Activated CD4-positive, alpha-beta T cell treated with anti-CD3 and anti-CD28 coated beads for 24 hours (primary cell): Measurements from ENCODE around the gene MPZL1.

ENCODE experiments used
- DNase-seq, 2 donors: peaks; one replicate each; pipeline ENCODE4 v3.0.0-alpha.2; 2020; ENCODE audit warnings: low read depth in 2 of 2

Gene MPZL1

DNA sequence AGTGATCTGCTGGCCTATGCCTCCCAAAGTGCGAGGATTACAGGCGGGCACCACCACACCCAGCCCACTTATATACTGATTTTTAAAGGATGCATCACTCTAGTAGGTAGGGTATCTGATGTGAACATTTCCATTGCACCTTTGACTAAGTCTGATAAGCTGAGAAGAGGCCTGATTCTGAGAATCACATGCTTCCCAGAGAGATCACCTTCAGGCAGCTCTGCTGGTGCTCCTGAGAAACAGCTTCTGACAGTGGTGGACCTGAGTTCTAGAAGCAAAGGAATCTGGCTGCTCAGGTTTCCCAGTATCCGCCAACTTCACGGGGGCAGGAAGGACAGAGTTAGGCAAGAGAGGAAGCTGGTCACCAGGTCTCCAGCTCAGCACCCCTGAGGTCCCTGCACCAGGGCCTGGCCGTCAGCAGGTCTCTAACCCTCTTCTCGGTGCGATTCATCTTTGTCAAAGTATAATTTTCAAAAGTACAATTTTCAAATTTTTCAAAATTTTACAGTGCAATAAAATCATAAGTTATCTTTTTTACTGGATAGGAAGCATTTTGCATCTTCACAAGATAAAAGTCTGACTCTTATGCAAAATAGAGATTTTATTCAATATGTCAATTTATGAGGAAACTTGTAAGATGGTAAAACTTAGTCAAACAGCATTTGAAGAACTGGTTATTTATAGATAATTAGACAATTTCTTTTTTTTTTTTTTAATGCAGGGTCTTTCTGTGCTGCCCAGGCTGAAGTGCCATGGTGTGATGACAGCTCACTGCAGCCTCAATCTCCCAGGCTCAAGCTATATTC is 25.8 kb upstream of the MPZL1 start:
- no peak for DNase-seq

DNA sequence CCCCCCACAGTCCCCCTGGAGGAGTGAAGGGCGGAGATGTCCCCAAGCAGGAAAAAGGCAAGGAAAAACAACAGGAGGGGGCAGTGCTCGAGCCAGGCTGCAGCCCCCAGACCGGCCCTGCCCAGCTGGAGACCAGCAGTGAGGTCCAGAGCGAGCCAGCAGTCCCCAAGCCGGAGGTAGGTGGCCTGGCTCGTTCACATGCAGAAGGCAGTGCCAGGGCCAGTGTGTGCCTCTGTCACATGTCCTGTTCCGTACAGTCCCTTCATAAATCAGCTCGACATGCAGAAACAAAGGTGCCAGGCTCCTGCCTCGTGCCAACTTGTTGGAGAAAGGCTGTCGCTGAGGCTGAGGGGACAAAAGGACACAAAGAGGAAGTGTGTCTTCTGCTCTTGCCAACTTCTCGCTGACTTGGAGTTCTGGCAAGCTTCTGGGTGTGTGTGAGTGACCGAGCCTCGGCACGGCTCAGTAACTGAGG is 24.1 kb upstream of the MPZL1 start:
- no peak for DNase-seq

DNA sequence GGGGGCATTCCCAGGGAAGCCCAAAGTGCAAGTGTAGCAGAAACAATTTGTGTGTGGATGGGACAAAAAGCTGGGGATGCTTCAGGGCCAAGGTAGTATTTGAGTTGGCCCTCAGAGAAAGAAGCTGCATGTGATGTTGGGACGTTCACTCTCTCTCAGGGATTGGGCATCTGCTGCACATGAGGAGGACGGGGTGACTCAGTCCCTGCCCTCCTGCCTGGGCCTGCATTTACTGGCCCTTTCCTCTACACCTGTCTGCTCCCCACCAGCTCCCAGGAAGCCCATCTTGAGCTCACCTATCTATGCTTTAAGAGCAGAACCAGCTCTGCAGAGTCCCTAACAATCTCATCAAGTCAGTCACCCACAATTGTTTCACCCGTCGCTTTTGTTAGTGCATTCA is 23.5 kb upstream of the MPZL1 start:
- no peak for DNase-seq

DNA sequence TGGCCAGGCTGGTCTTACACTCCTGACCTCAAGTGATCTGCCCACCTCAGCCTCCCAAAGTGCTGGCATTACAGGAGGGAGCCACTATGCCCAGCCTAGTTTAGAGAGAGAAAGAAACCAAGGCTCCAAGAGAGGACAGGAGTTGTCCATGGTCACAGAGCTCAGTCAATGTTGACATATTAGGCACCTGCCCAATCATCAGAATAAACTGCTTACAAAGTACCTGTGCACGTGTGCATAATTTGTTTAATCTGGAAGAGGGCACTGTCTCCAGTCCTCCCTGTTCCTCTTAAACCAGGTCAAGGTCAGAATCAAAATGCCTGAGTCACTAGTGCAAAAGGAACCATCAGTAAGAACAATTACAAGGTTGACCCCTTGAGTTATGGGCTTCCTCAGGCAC is 20.3 kb upstream of the MPZL1 start:
- no peak for DNase-seq

DNA sequence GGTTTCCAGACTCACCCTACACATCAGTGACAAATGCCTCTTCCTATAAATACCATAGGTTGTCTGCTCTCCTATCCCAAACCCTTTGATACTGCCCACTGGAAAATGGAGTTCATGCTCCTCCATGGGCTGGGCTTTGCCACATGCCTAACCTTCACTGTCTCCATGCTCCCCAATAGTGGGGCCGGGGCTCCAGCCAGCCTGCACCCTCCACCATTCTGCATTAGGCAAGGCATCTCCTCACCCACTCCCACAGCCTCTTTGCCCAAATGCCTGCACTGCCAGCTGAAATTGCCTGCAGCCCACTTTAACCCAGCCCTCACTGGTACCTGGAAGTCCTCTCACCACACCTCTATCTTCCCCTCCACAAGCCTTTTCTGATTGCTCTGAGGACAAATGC is 18.2 kb upstream of the MPZL1 start:
- no peak for DNase-seq

DNA sequence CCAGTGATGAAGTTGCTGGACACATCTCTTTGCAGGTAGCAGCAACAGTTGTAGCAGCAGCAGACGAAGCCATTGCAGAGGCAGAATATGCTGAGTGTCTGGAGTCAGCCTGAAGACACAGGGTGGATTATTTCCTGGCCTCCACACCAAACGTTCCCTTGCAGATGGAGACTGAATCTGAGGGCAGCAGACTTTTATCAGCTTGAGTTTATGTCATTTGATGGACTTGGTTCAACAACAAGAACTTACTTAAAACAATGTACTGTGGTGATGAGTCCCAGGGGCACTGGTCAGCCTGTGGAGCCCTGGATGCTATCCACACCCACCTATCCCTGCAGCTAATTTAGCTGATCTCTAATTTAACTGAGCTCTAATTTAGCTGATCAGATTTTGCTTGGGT is 17.1 kb upstream of the MPZL1 start:
- DNase-seq = no peak

DNA sequence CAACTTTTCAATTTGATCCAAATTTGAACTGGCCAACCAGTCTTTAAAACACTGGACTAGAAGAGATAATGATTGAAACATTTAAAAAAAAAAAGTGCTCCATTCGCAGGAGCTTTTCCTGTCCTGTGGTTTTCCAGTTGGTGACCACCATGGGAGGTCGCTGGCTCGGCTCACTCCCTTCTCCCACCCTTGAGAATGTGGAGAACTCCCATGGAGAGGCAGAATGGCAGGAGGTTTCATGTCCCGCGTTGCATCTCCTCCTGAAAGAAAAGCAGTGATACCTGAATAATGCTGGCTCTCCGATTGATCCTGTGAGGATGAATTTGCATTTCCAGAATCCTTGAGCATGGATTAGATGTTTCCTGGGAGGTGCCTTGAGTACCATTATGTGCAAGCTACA is 16.5 kb upstream of the MPZL1 start:
- no peak for DNase-seq

DNA sequence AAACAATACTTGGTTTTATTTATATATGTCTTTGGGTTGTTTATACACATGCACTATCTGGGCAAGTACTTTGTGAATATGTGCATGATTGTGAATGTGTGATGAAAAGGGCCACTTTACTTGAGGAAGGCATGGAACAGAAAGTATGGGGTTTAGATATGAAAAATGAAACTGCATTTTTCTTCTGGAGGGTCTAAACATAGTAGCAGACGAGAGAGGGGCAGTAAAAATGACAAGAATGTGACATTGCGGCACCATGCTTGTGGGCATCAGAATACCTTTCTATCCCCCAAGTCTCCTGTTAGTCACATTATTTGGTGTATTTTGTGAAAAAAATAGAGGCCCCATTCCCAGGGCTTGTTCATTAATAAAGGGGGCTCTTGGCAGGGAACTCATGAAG is 15.4 kb upstream of the MPZL1 start:
- DNase-seq = no peak

DNA sequence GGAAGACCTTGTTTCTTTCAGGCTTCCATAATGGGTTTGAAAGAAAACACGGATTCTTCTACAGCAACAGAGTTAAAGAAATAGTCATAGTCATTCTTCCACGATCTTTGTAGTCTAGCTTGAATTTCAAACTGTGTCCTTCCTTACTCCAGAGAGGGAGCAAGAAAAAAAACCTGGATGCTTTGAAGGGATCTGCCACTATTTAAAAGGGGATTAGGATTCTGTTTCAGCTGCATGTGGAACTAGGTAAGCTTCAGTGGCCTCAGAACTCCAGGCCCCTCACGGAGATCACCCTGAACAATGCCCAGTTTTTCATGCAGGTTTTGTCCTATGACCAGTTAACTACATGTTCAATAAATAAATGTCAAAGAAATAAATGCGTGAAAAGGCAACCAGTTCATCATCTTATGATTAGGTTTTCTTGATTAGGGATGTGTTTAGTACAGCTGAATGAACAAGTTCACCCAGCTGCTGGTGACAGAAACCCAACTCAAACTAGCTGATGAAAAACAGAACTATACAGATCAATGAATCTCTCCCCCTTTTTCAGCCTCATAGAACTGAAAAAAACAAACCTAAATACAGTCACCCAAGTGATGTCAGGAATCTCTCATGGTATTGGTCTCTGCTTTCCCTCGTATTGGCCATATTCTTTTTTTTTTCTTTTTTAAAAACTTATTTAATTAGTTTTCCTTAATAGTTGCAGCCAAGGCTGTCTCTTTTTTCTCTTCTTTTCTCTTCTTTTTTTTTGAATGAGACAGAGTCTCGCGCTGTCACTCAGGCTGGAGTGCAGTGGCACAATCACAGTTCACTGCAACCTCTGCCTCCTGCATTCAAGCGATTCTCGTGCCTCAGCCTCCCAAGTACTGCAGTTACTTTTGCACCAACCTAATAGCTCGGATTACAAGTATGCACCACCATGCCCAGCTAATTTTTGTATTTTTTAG is 14.6 kb upstream of the MPZL1 start:
- DNase-seq = no peak

DNA sequence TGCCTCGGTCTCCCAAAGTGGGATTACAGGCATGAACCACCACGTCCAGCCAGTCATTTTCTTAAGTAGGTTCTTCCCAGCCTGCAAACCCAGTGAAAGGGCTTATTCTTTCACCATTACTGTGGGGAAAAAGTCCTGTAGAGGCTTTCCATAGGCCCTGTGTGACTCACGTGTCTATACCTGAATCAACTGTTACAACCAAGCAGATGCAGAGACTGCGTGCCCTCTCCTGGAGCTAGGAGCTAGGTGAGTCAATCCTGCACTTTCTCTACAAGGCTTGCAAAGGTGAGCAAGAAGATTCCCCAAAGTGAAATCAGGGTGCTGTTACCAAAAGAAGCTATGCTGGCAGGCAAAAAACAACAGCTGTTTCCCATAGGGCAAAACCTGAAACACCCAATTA is 13.8 kb upstream of the MPZL1 start:
- no peak for DNase-seq

DNA sequence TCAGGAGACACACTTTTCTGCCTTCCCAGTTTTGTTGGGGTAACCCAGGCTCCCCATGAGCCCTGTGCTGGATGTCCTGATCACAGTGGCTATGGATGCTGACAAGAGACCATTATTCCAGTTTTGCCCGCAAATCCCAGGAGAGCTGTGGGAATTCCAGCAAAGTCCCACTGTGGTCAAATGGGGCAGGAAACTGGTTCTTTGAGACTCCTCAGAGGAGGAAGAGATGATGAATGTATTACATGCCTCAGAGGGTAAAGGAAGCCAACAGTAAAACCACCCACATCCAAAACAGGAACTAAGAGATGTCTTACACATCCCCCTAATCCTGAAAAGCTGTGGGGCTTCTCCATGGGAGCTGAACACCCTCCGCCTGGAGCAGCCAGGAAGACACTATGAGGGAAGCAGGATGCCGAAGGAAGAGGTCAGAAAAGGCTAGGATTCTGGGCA is 12.8 kb upstream of the MPZL1 start:
- no peak for DNase-seq

DNA sequence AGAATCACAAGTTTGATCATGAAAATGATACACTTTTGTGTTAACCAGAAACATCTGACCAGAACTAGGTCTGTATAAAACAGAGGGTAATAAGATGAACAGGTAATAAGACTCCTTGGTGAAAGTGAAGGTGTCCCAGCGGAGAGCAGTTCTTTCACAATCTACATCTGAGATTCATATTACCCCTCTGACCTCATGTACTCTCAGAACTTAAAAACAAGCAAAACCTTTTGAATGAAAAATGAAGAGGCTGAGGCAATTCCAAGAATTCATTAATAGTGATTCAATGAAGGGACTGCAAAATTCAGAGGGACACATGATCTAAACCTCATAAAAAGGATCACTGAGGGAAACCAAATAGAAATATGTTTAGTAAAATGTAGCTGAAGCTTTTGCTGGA is 10.9 kb upstream of the MPZL1 start:
- DNase-seq = no peak

DNA sequence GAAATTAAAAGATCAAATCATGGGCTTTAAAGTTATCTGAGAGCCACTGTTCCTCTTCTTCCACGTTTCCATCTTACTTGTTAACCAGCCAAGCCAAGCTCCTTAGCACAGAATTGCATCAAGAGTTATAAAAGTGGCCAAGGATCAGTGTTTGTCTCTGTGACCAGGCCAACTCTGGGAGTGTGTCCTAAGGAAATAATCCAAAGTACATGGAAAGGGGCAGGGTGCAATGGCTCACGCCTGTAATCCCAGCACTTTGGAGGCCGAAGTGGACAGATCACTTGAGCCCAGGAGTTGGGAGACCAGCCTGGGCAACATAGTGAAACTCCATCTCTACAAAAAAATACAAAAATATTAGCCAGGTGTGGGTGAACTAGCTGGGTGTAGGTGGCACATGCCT is 10.0 kb upstream of the MPZL1 start:
- DNase-seq = no peak

DNA sequence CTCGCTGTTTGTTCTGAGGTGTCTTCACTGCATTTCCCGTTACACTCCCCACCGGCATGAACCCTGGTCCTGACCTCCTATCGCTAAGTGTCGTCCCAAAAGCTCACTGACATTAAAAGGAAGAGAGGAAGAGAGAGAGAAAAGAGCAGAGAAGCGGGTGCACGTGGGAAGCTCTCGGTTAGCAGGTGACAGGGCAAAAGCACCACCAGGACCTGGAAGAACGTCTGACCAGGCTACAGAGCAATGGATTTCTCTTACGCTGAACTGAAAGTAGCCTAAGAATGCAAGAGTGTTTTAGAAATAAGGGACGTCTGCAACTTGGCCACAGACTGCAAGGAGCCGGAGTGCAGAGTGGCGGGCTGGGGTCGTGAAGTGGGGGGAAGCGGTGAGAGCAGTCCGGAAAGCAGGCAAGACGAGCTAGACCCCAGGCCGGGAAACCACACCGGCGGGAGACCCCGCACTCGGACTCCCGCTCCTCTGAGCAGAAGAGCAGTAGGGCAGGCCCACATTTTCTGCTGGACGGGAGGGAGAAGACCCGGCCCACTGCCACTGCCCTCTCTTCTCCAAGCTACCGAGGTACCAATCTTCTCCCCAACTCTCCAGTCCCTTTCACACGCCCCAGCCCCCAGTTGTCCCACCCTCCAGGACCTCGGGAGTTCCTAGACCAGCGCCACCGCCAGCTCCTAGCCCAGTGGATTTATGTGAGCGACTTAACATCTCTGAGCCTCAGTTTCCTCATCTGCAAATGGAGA is 8.3 kb upstream of the MPZL1 start:
- DNase-seq = no peak

DNA sequence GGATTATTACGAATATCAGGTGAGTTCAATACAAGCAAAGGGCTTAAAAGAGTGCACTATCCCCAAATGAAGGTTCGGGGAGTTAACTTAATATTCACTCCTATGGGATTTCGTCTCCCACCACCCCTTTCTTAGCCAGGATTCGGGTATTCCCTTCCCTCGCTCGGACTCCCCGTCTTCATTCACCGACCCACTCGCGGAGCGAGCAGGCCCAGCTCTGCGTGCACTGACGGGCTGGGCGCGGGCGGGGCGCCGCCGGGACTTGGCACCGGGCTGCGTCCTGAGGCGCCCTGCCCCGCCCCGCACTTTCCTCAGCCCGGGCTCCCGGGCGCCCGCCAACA is 7.7 kb upstream of the MPZL1 start:
- peak; percentile 66 to 67 for DNase-seq

DNA sequence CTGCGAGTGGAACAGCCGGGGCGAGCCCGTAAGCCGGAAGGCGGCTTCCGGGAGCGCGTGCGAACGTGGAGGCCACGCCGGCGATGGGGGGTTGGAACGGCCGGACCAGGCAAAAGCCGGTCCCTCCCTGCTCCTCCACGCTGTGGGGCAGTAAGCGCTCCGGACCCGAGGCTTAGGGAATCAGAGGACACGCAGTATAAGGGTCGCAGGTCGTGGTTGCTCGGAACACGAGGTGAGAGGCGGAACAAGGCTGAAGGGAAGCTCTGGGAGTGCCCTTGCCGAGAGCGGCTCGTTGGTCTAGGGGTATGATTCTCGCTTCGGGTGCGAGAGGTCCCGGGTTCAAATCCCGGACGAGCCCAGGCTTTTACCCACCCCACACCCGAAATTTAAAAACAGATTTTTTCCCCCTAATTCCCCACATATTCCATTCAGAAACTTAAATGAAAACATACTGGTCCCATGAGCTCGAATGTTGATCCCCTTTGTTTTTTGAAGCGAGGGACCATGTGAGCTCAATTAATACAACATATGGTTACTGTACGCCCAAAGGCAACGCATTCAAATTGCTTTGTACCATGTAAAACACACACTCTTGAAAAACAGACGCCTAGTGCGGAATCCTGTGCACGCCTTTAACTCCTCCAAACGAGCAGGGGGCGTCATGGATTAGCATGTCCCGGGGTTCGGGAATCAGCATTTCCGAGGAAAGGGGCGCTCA is 7.2 kb upstream of the MPZL1 start:
- peak; percentile 89 to 94 for DNase-seq

DNA sequence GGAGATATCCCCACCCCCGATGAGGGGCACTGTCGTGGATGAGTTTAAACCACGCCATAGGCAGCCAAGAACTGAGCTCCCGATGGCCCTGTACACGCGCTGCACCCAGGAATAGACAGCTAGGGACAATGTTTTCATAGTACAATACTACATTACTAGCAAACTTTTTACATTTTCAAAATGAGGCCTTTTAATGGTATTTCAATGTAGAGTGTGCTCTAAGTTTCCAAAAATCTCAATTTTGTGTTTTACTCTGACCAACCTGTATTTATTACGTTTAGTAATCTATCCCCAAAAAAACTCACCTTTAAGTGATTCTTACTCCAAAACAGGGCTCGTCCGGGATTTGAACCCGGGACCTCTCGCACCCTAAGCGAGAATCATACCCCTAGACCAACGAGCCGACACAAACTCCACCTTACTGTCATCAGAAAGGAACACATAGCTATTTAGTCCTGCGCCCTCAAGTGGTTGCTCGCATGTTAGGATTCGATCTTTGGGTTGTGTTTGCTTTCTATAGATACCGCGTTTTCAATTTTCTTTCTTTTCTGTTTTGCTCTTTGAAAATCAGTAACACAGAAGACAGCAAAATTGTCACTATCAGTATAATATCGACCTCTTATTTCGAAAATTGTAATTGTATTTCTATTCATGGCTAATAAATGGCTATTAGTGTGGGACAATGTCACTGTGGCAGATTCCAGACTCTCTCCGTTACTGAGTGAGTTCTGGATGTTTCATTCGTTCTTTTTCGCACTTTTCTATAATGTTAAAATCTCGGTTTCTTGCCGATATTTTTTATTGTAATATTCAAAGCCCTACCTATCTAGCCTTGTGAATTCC is 6.4 kb upstream of the MPZL1 start:
- peak; percentile 85 to 87 for DNase-seq

DNA sequence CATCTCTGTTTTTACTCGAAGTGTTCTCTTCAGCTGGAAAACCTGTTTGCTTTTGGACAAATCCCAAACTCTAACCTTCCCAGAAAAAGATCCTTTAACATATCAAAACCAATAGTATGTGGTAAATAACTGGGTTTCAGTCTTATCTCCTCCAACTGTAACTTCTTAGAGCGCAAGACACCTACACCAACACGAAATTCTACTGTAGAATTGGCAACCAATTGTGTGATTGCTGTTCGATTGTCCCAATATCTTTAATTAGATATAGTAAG is 5.8 kb upstream of the MPZL1 start:
- no peak for DNase-seq

DNA sequence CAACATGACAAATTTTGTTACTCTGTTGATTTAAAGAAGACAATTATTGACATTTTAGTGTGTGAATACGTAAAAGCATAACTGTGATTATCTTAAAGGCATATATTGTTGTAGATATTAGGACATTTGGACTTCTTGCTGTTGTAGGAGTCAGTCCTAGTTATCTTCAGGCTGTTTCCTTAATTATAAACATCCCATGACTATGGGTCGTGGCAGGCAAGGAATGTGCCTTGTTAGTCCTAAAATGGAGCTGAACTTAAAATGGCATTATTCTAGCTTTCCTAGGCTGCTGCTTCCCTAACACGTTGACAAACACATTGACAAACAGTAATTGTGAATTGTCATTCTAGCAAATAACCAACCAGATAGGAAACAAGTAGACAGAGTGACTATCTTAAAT is 4.4 kb upstream of the MPZL1 start:
- DNase-seq = no peak

DNA sequence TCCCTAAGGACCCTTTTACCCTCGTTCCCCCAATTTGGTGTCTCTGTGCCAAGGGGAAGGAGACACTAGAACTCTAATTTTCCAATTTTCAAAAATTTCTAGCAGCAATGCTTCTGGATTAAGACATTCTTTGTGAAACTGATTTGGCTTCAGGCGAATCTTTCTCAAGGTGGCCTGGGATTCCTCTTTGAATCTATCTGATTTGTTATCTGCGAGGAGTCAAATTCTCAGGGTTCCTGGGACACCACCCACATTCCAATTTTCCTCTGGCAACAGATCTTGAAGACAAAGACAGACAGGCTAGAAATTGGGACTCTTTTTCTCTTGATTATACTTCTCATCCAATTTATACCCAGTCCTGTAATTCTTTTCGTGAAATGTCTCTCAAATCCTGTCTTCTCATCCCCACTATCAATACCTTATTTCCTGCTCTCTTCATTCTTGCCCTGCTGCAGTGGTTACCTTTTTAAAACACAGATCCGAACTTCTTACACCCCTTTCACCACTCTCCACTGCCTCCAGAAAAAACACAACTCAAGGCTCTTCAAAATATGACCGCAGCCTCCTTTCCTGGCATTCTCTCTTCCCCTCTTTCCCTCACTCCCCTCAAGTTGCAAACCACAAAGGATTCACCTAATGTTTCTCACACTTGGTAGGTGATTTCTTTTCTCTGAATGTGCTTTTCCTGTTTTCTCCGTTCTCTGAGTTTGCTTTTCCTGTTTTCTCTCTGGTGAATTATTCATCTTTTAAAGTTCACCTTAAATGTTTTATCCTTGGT is 2.7 kb upstream of the MPZL1 start:
- no peak for DNase-seq
